HepG2 (cell line): ENCODE measurements around the gene CES3. TPM values are rescaled to one million over a fixed set of nuclear protein-coding genes. Genes with fewer than 3 reads are reported as not detected.

Experiments
- ATF1 ChIP-seq: IDR thresholded peaks from 2 replicates; pipeline ENCODE4 v1.6.1; 2016; ENCODE audit warnings: mild to moderate bottlenecking, control low read depth
- JDP2 ChIP-seq: sonication (generic); formaldehyde crosslinking; IDR thresholded peaks from 2 replicates; pipeline ENCODE4 v1.8.1; 2022; ENCODE audit warnings: missing genetic modification reagents, borderline replicate concordance
- MAZ ChIP-seq, 2 experiments: sonication (generic) in 1 of 2; formaldehyde crosslinking in 1 of 2; IDR thresholded peaks; 2 replicates each; pipeline versions ENCODE4 v1.5.0 to v1.6.1; 2012 to 2020; ENCODE audit warnings: low read depth in 2 of 2, mild to moderate bottlenecking in 2 of 2, borderline replicate concordance in 1 of 2, improper control_type of control experiment in 1 of 2, low read length in 1 of 2, missing genetic modification reagents in 1 of 2, moderate library complexity in 1 of 2
- MNT ChIP-seq: fragments of 450-650 bp; IDR thresholded peaks from 2 replicates; pipeline ENCODE4 v1.6.1; 2016
- MZF1 ChIP-seq: sonication (generic); formaldehyde crosslinking; IDR thresholded peaks from 2 replicates; pipeline ENCODE4 v1.8.1; 2023; ENCODE audit warnings: mild to moderate bottlenecking, missing genetic modification reagents, borderline replicate concordance
- RORA ChIP-seq: sonication (generic); formaldehyde crosslinking; IDR thresholded peaks from 2 replicates; pipeline ENCODE4 v1.5.0; 2020; ENCODE audit warnings: mild to moderate bottlenecking, missing genetic modification reagents, moderate library complexity
- SMARCE1 ChIP-seq: fragments of 450-650 bp; IDR thresholded peaks from 2 replicates; pipeline ENCODE4 v1.6.1; 2017; ENCODE audit warnings: borderline replicate concordance
- SOX6 ChIP-seq, 2 experiments: fragments of 450-650 bp in 1 of 2; sonication (generic) in 1 of 2; formaldehyde crosslinking in 1 of 2; IDR thresholded peaks; 2 replicates each; pipeline versions ENCODE4 v1.4.0 to v1.6.1; 2017 to 2020; ENCODE audit warnings: antibody characterized with exemption in 1 of 2, mild to moderate bottlenecking in 1 of 2, missing genetic modification reagents in 1 of 2
- YEATS2 ChIP-seq: sonication (generic); formaldehyde crosslinking; IDR thresholded peaks from 2 replicates; pipeline ENCODE4 v1.4.0; 2020; ENCODE audit warnings: missing genetic modification reagents, borderline replicate concordance
- ZFX ChIP-seq: sonication (generic); formaldehyde crosslinking; IDR thresholded peaks from 2 replicates; pipeline ENCODE4 v1.4.0; 2020; ENCODE audit warnings: mild to moderate bottlenecking, low read depth, missing genetic modification reagents, moderate library complexity
- ZIK1 ChIP-seq: sonication (generic); formaldehyde crosslinking; IDR thresholded peaks from 2 replicates; pipeline ENCODE4 v1.5.0; 2020; ENCODE audit warnings: mild to moderate bottlenecking, low read depth, missing genetic modification reagents, borderline replicate concordance
- ZNF343 ChIP-seq: sonication (generic); formaldehyde crosslinking; IDR thresholded peaks from 2 replicates; pipeline ENCODE4 v1.4.0; 2020; ENCODE audit warnings: mild to moderate bottlenecking, missing genetic modification reagents
- ZNF530 ChIP-seq: sonication (generic); formaldehyde crosslinking; IDR thresholded peaks from 2 replicates; pipeline ENCODE4 v1.5.0; 2020; ENCODE audit warnings: low read depth, mild to moderate bottlenecking, missing genetic modification reagents
- ZNF552 ChIP-seq: sonication (generic); formaldehyde crosslinking; IDR thresholded peaks from 2 replicates; pipeline ENCODE4 v1.9.0; 2022; ENCODE audit warnings: missing genetic modification reagents, mild to moderate bottlenecking, borderline replicate concordance
- ZNF619 ChIP-seq: sonication (generic); formaldehyde crosslinking; IDR thresholded peaks from 2 replicates; pipeline ENCODE4 v1.4.0; 2020; ENCODE audit warnings: mild to moderate bottlenecking, missing genetic modification reagents
- ZNF777 ChIP-seq: sonication (generic); formaldehyde crosslinking; IDR thresholded peaks from 2 replicates; pipeline ENCODE4 v1.4.0; 2020; ENCODE audit warnings: missing genetic modification reagents
- ZNF816 ChIP-seq: sonication (generic); formaldehyde crosslinking; IDR thresholded peaks from 2 replicates; pipeline ENCODE4 v1.8.0; 2022; ENCODE audit warnings: missing genetic modification reagents, mild to moderate bottlenecking, borderline replicate concordance
- polyA plus RNA-seq, 8 experiments: library from polyadenylated mRNA; depleted of rRNA in 3 of 8; stranded (reverse) in 7 of 8; unstranded in 1 of 8; fragments of >200 nt; fragmentation: Illumina TruSeq in 4 of 8; extraction: Trizol in 4 of 8; gene quantifications; 2 replicates each; pipeline versions ENCODE4 v1.2.1 to v1.2.3, GENCODE V29; 2011 to 2016; ENCODE audit warnings: low read depth in 4 of 8, missing spikeins in 1 of 8, mixed read lengths in 1 of 8; ENCODE audit not compliant: insufficient read depth in 1 of 8
- total RNA-seq, 5 experiments: library from RNA; depleted of rRNA; stranded (reverse); fragments of >200 nt; fragmentation: Illumina TruSeq; extraction: Trizol; gene quantifications; 2 replicates each; pipeline ENCODE4 v1.2.3, GENCODE V29; 2016; ENCODE audit warnings: low read depth in 1 of 5
- TF ChIP-seq, protein P1 (sequence below): sonication (generic); formaldehyde crosslinking; IDR thresholded peaks from 2 replicates; pipeline ENCODE4 v1.8.0; 2022; ENCODE audit warnings: low read depth, missing genetic modification reagents
- TF ChIP-seq, protein P2 (sequence below): sonication (generic); formaldehyde crosslinking; conservative IDR thresholded peaks from 2 replicates; pipeline ENCODE4 v1.4.0; 2020; ENCODE audit warnings: missing genetic modification reagents

CES3 gene
- total and polyA plus RNA-seq, 2 of the 13 experiments (the other 11 are each of a cell fraction or from before 2014, with no cell fraction given) = 6.6 to 17.4 TPM

GRCh38 chr16:66934138-66934838 is 26.8 kb upstream of the CES3 start, which contains the start of gene CIAO2B (continued):
- peak; percentile 83; the same call in 1 of the 2 replicates for TF ChIP-seq ZNF619 (CRISPR knock-in tag)
- TF ChIP-seq MZF1 = peak; percentile 86; the same call in 1 of the 2 replicates
- no peak for TF ChIP-seq JDP2 (CRISPR knock-in tag)
- TF ChIP-seq, protein P1, sequence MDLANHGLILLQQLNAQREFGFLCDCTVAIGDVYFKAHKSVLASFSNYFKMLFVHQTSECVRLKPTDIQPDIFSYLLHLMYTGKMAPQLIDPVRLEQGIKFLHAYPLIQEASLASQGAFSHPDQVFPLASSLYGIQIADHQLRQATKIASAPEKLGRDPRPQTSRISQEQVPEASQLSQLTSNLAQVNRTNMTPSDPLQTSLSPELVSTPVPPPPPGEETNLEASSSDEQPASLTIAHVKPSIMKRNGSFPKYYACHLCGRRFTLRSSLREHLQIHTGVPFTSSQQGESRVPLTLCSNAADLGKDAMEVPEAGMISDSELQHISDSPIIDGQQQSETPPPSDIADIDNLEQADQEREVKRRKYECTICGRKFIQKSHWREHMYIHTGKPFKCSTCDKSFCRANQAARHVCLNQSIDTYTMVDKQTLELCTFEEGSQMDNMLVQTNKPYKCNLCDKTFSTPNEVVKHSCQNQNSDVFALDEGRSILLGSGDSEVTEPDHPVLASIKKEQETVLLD (CRISPR knock-in tag) = peak; percentile 79
- TF ChIP-seq ZIK1 = peak; percentile 95
- no peak; the same call in 1 of the 2 replicates for TF ChIP-seq ZNF816 (CRISPR knock-in tag)
- no peak for TF ChIP-seq MAZ (IDR thresholded peaks at IDR 0.05; ENCODE audit: borderline replicate concordance, low read depth, low read length)
- peak; percentile 65 for TF ChIP-seq MAZ (CRISPR knock-in tag; IDR thresholded peaks at IDR 0.05; ENCODE audit: low read depth)
- no peak for TF ChIP-seq SMARCE1
- TF ChIP-seq, protein P2, sequence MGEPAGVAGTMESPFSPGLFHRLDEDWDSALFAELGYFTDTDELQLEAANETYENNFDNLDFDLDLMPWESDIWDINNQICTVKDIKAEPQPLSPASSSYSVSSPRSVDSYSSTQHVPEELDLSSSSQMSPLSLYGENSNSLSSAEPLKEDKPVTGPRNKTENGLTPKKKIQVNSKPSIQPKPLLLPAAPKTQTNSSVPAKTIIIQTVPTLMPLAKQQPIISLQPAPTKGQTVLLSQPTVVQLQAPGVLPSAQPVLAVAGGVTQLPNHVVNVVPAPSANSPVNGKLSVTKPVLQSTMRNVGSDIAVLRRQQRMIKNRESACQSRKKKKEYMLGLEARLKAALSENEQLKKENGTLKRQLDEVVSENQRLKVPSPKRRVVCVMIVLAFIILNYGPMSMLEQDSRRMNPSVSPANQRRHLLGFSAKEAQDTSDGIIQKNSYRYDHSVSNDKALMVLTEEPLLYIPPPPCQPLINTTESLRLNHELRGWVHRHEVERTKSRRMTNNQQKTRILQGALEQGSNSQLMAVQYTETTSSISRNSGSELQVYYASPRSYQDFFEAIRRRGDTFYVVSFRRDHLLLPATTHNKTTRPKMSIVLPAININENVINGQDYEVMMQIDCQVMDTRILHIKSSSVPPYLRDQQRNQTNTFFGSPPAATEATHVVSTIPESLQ (CRISPR knock-in tag) = no peak
- no peak for TF ChIP-seq ZNF530 (CRISPR knock-in tag)
- peak; percentile 53 for TF ChIP-seq MNT
- TF ChIP-seq RORA (CRISPR knock-in tag) = no peak
- peak; percentile 86; the same call in 1 of the 2 replicates for TF ChIP-seq ZNF343 (CRISPR knock-in tag)
- peak; percentile 88 for TF ChIP-seq ZNF552 (CRISPR knock-in tag)
- TF ChIP-seq ZNF777 = peak; percentile 71
- TF ChIP-seq SOX6 (IDR thresholded peaks at IDR 0.05) = no peak
- peak; percentile 79 for TF ChIP-seq SOX6 (CRISPR knock-in tag; IDR thresholded peaks at IDR 0.05)
- TF ChIP-seq ATF1 (CRISPR knock-in tag) = no peak
- TF ChIP-seq YEATS2 (CRISPR knock-in tag) = peak; percentile 98
- TF ChIP-seq ZFX (CRISPR knock-in tag) = peak; percentile 99
